MM.1S (cell line): ENCODE data around the gene AGPAT2.

Source experiments
- DNase-seq: peaks from one replicate; pipeline ENCODE4 v3.0.0-alpha.2; 2015
- H2AFZ ChIP-seq: fragments of 300-600 bp; sonication (generic); 2 replicates; pipeline ENCODE4 v1.6.0; 2016; ENCODE audit warnings: antibody characterized with exemption, low read length
- H3F3A ChIP-seq: fragments of 300-600 bp; sonication (generic); 2 replicates; pipeline ENCODE4 v1.6.1; 2016; ENCODE audit warnings: mild to moderate bottlenecking, antibody characterized with exemption, low read length, moderate library complexity, mixed read lengths; ENCODE audit not compliant: insufficient read depth
- H3K27ac ChIP-seq: fragments of 300-600 bp; sonication (generic); 2 replicates; pipeline ENCODE4 v1.5.1; 2016; ENCODE audit warnings: mild to moderate bottlenecking, low read length
- H3K27me3 ChIP-seq: fragments of 300-600 bp; sonication (generic); replicated peaks from 2 replicates; pipeline ENCODE4 v1.6.0; 2016; ENCODE audit warnings: low read length; ENCODE audit not compliant: insufficient read depth
- H3K36me3 ChIP-seq: fragments of 300-600 bp; sonication (generic); replicated peaks from 2 replicates; pipeline ENCODE4 v1.6.1; 2016; ENCODE audit warnings: mild to moderate bottlenecking, low read length, mixed read lengths; ENCODE audit not compliant: insufficient read depth
- H3K4me1 ChIP-seq: fragments of 300-600 bp; sonication (generic); 2 replicates; pipeline ENCODE4 v1.6.1; 2016; ENCODE audit warnings: low read length, mixed read lengths
- H3K4me2 ChIP-seq: fragments of 300-600 bp; sonication (generic); 2 replicates; pipeline ENCODE4 v1.6.0; 2016; ENCODE audit warnings: low read depth, low read length
- H3K4me3 ChIP-seq: fragments of 300-600 bp; sonication (generic); 2 replicates; pipeline ENCODE4 v1.5.1; 2016; ENCODE audit warnings: low read length, mixed read lengths
- H3K79me2 ChIP-seq: fragments of 300-600 bp; sonication (generic); 2 replicates; pipeline ENCODE4 v1.6.1; 2016; ENCODE audit warnings: mixed run types, low read length, mixed read lengths
- H3K9ac ChIP-seq: fragments of 300-600 bp; sonication (generic); 2 replicates; pipeline ENCODE4 v1.6.1; 2016; ENCODE audit warnings: low read length, mixed read lengths
- H3K9me2 ChIP-seq: fragments of 300-600 bp; sonication (generic); replicated peaks from 2 replicates; pipeline ENCODE4 v1.6.1; 2016; ENCODE audit warnings: mild to moderate bottlenecking, low read length, mixed read lengths; ENCODE audit not compliant: insufficient read depth
- H3K9me3 ChIP-seq: fragments of 300-600 bp; sonication (generic); replicated peaks from 2 replicates; pipeline ENCODE4 v1.6.1; 2016; ENCODE audit warnings: mild to moderate bottlenecking, low read length, mixed read lengths; ENCODE audit not compliant: insufficient read depth
- H4K20me1 ChIP-seq: fragments of 300-600 bp; sonication (generic); 2 replicates; pipeline ENCODE4 v1.6.1; 2016; ENCODE audit warnings: mild to moderate bottlenecking, low read length, moderate library complexity, mixed read lengths; ENCODE audit not compliant: insufficient read depth
- EZH2 ChIP-seq: fragments of 300-600 bp; sonication (generic); optimal IDR thresholded peaks from 2 replicates; pipeline ENCODE3; 2017; ENCODE audit warnings: low read depth, mild to moderate bottlenecking, antibody characterized with exemption, low read length, mixed read lengths
- EZH2phosphoT487 ChIP-seq: fragments of 300-600 bp; sonication (generic); IDR thresholded peaks from 2 replicates; pipeline ENCODE4 v1.6.1; 2018; ENCODE audit warnings: antibody characterized with exemption, low read length
- TF ChIP-seq, protein P1 (sequence below): fragments of 300-600 bp; sonication (generic); IDR thresholded peaks from 2 replicates; pipeline ENCODE4 v1.5.1; 2016; ENCODE audit warnings: antibody characterized with exemption, low read length, mixed read lengths

Gene AGPAT2

DNA sequence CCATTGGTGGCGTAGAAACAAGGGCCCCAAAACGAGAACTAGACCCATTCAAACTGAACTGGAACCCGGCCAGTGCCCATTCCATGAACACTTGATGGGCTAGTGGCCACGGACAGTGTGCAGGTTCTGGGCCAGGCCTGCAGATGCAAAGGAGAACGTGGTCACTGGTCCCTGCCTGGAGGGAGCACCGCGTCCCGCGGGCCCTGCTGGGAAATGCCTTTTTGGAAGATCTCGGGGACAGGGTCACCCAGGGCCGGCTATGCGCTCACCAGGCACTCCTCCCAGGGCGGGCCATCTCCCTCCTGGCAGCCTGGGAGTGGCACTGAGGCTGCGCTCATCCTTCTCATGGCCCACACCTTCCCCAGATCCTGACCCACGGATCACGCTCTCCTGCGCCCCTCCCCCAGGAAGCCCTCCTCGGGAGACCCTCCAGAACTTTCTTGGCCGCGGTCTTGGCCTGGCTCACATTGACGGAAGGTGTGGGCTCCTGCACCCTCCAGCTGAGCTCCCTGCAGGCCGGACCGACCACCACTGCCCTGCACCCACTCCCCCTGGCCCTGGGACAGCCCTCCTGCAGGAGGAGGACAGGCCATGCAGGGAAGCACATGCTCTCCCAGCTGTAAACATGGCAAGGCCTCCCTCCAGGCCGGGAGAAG, 22.3 kb upstream of the AGPAT2 start:
- no peaks in the 10 kb centered on the region for H3F3A ChIP-seq
- H3K9me2 ChIP-seq, result no peaks in the 10 kb centered on the region
- H3K27me3 ChIP-seq, result peaks cover 94% of the 10 kb centered on the region
- no peak for DNase-seq
- TF ChIP-seq, protein P1, sequence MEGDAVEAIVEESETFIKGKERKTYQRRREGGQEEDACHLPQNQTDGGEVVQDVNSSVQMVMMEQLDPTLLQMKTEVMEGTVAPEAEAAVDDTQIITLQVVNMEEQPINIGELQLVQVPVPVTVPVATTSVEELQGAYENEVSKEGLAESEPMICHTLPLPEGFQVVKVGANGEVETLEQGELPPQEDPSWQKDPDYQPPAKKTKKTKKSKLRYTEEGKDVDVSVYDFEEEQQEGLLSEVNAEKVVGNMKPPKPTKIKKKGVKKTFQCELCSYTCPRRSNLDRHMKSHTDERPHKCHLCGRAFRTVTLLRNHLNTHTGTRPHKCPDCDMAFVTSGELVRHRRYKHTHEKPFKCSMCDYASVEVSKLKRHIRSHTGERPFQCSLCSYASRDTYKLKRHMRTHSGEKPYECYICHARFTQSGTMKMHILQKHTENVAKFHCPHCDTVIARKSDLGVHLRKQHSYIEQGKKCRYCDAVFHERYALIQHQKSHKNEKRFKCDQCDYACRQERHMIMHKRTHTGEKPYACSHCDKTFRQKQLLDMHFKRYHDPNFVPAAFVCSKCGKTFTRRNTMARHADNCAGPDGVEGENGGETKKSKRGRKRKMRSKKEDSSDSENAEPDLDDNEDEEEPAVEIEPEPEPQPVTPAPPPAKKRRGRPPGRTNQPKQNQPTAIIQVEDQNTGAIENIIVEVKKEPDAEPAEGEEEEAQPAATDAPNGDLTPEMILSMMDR, result no peak
- TF ChIP-seq EZH2phosphoT487 (no peak), EZH2 (no peak)
- H3K27ac ChIP-seq, result no peak overlapping the region
- H4K20me1 ChIP-seq, result no peaks in the 10 kb centered on the region
- no peaks in the 10 kb centered on the region for H3K36me3 ChIP-seq
- H3K79me2 ChIP-seq, result no peaks in the 10 kb centered on the region
- no peak overlapping the region for H3K9ac ChIP-seq
- no peaks in the 10 kb centered on the region for H3K4me1 ChIP-seq
- no peak overlapping the region for H3K4me2 ChIP-seq
- no peak overlapping the region for H2AFZ ChIP-seq
- no peak overlapping the region for H3K4me3 ChIP-seq
- H3K9me3 ChIP-seq, result no peaks in the 10 kb centered on the region

DNA sequence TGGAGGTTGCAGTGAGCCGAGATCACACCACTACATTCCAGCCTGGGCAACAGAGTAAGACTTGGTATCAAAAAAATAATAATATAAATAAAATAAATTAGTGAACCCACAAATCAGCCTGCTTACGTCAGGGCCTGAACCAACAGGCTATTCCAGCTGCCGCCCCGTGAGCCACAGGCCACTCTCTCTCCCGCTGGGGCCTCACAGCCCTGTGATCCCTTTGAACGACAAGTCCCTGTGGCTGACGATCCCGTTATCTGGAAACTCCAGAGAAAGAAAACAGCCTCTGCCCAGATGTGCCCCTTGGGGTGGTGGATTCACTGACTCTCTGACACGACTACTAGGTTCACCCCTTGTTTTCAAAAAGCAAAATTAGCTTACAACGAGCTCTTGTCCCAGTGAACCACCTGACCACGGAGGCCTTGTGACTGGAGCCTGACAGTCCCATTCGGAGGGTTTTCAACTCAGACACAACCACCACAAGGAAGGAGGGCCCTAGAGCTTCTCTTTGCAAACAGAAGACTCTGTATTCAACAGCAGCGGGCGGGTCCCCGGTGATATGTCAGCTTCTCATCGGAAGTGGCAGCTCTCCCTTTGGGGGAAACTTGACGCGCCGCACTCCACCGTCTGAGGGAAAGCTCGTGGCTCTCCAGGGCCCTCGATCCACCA, 20.7 kb upstream of the AGPAT2 start:
- H3K4me2 ChIP-seq, result no peak overlapping the region
- no peaks in the 10 kb centered on the region for H3K79me2 ChIP-seq
- H3K4me1 ChIP-seq, result 0 out of 2 replicates have a peak, but pooled peaks cover 3% of the 10 kb centered on the region
- H3K36me3 ChIP-seq, result no peaks in the 10 kb centered on the region
- 0 out of 2 replicates have a peak, but pooled peaks cover 2% of the 10 kb centered on the region for H3F3A ChIP-seq
- no peak overlapping the region for H3K4me3 ChIP-seq
- H3K9me3 ChIP-seq, result no peaks in the 10 kb centered on the region
- DNase-seq, result no peak
- H3K9ac ChIP-seq, result no peak overlapping the region
- H2AFZ ChIP-seq, result no peak overlapping the region
- H3K9me2 ChIP-seq, result no peaks in the 10 kb centered on the region
- peaks cover 93% of the 10 kb centered on the region for H3K27me3 ChIP-seq
- H3K27ac ChIP-seq, result no peak overlapping the region
- TF ChIP-seq EZH2 (no peak), EZH2phosphoT487 (no peak)
- H4K20me1 ChIP-seq, result no peaks in the 10 kb centered on the region

DNA sequence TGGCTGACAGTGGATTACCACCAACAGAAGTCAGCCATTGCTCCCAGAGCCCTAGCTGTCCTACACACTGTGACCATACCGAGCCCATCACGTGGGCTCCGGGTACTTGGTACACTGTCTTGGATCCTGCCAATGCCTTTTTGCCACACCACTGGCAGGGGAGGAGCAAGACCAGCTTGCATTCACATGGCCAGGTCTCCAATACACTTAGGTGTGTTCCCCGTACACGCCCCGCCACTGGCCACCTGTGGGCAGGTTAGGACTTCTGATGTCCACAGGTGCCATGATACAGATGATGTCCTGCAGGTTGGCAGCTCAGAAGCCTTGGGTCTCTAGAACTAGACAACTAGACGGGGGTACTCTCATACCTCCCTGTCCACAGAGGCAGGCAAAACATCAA, 19.8 kb upstream of the AGPAT2 start:
- Histone ChIP-seq H3K9ac (no peak overlapping the region), H3K9me3 (no peaks in the 10 kb centered on the region), H4K20me1 (no peaks in the 10 kb centered on the region), H3K27me3 (peaks cover 98% of the 10 kb centered on the region), H3K79me2 (no peaks in the 10 kb centered on the region), H3K9me2 (no peaks in the 10 kb centered on the region), H3K27ac (no peak overlapping the region), H2AFZ (no peak overlapping the region), H3K4me1 (0 out of 2 replicates have a peak, but pooled peaks cover 3% of the 10 kb centered on the region), H3K4me3 (no peak overlapping the region), H3F3A (0 out of 2 replicates have a peak, but pooled peaks cover 2% of the 10 kb centered on the region), H3K4me2 (no peak overlapping the region), H3K36me3 (no peaks in the 10 kb centered on the region)
- DNase-seq, result no peak
- TF ChIP-seq EZH2phosphoT487 (no peak), EZH2 (no peak)
- TF ChIP-seq, protein P1, result no peak
